ENCODE results near the gene BACH2. TPM values are rescaled to one million over a fixed set of nuclear protein-coding genes. Genes with fewer than 3 reads are reported as not detected.

BACH2 gene
- total and polyA plus RNA-seq, 2 experiments from 2014 or later, result 1.6 to 5.7 TPM

- DNase-seq (ENCODE audit: low spot score), result no peak
- no peaks in the 10 kb centered on the region for H3K36me3 Mint-ChIP-seq (ENCODE audit: low read depth)
- no peaks in the 10 kb centered on the region for H3K27me3 Mint-ChIP-seq (ENCODE audit: insufficient read depth, low read depth, poor library complexity)
- H3K27ac Mint-ChIP-seq, result no peak overlapping the region
- H3K9me2 ChIP-seq (ENCODE audit: insufficient read depth), result no peaks in the 10 kb centered on the region
- H2AFZ ChIP-seq, result no peak overlapping the region
- ATAC-seq, result no peak
- TF ChIP-seq ETS1 (IDR thresholded peaks at IDR 0.05) (no peak), ZNF331 (CRISPR knock-in tag; IDR thresholded peaks at IDR 0.05; ENCODE audit: low read depth) (no peak), JUNB (IDR thresholded peaks at IDR 0.05; ENCODE audit: unreplicated experiment) (no peak), ZNF462 (CRISPR knock-in tag; IDR thresholded peaks at IDR 0.05) (no peak), REST (IDR thresholded peaks at IDR 0.05; ENCODE audit: unreplicated experiment) (no peak)
- H3K4me2 ChIP-seq, result no peak overlapping the region
- no peaks in the 10 kb centered on the region for H3K79me2 ChIP-seq (replicated peaks; ENCODE audit: insufficient read depth)
- no peaks in the 10 kb centered on the region for H3K27me3 ChIP-seq (ENCODE audit: insufficient read depth)
- H3F3A ChIP-seq (replicated peaks; ENCODE audit: low read depth), result no peaks in the 10 kb centered on the region
- no peak overlapping the region for H3K4me3 ChIP-seq
- H3K27ac ChIP-seq (ENCODE audit: low read depth), result no peak overlapping the region
- no peaks in the 10 kb centered on the region for H3K36me3 ChIP-seq (ENCODE audit: insufficient read depth)
- no peak overlapping the region for H3K4me3 Mint-ChIP-seq
- H3K4me1 ChIP-seq (ENCODE audit: insufficient read depth), result no peaks in the 10 kb centered on the region
- no peaks in the 10 kb centered on the region for H3K9me3 Mint-ChIP-seq
- H3K4me1 Mint-ChIP-seq, result no peaks in the 10 kb centered on the region; the same call in 2 of the 3 replicates
- no peaks in the 10 kb centered on the region for H4K20me1 ChIP-seq (replicated peaks; ENCODE audit: insufficient read depth)
Measured at GRCh38 chr6:90082847-90083246, 213.8 kb downstream of the BACH2 start.

Measured in GM23338 (cell line).